RPMI7951 (cell line): ENCODE measurements around the gene FAM135A. TPM values are rescaled to one million over a fixed set of nuclear protein-coding genes. Genes with fewer than 3 reads are reported as not detected.
"Not testable (repeated sequence)": the region's sequence is repeated elsewhere in the genome, so short reads cannot be mapped to it uniquely, and the experiment has no call there.

Experiments used
- DNase-seq: peaks from one replicate; pipeline ENCODE4 v3.0.0-alpha.2; 2012; ENCODE audit warnings: low read depth
- total RNA-seq: library from RNA; depleted of rRNA; stranded (reverse); fragments of >200 nt; shearing (Covaris generic); gene quantifications from 2 replicates; pipeline ENCODE4 v1.2.3, GENCODE V29; 2014

FAM135A gene
- total RNA-seq, 1 experiment from 2014 or later: 10.3 TPM

DNA sequence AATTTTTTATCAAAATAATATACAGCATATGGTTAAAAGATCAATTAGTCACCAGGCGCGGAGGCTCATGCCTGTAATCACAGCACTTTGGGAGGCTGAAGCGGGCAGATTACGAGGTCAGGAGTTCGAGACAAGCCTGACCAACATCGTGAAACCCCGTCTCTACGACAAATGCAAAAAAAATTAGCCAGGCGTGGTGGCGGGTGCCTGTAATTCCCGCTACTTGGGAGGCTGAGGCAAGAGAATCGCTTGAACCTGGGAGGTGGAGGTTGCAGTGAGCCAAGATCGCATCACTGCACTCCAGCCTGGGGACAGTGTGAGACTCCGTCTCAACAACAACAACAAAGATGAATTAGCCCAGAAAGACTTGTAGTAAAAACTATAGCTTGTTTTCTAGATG is 46.4 kb downstream of the FAM135A start:
- DNase-seq: not testable (repeated sequence)

DNA sequence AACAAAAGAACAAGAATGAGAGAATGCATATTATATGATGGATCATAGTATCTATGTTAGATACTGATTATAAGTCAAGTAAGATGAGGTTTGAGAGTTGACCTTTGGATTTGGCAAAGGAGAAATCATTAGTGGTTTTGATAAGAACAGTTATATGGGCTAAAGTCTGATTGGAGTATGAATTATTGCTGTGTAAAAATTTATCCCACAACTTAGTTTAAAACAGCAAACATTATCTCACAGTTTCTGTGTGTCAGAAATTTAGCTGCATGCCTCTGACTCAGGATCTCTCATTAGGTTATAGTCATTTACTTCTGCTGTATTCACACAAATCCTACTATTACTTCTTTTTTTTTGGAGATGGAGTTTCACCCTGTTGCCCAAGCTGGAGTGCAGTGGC is 56.7 kb downstream of the FAM135A start:
- no peak for DNase-seq

DNA sequence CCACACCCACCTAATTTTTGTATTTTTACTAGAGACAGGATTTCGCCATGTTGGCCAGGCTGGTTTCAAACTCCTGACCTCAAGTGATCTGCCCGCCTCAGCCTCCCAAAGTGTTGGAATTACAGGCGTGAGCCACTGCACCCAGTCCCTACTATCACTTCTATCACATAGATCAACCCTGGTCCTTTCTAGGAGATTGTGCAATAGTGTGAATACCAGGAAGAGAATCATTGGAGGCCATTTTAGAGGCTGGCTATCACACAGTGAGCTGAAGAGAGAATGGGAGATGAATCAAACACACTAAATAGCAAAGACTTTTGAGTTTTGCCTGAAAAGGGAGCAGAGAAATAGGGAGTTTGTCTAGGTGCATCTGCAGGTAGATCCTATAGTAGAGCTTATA is 57.2 kb downstream of the FAM135A start:
- DNase-seq: not testable (repeated sequence)

DNA sequence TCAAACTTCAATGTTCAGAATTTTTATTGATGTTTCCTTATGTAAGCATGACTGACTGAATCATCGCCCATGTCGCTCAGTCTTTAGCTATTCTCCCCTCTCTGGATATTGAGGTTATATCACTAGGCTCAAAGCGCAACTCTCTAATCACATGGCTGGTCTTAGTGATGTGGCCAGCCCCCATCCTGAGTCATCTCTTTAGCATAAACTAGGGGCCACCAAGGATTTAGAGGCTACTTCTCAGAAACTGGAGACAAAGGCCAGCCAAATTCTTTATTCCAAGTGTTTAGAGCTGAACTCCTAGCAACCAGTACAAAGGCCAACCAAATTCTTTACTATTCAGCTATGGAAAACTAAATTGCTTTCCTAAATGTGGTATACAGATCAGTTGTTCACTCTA is 61.4 kb downstream of the FAM135A start:
- no peak for DNase-seq

DNA sequence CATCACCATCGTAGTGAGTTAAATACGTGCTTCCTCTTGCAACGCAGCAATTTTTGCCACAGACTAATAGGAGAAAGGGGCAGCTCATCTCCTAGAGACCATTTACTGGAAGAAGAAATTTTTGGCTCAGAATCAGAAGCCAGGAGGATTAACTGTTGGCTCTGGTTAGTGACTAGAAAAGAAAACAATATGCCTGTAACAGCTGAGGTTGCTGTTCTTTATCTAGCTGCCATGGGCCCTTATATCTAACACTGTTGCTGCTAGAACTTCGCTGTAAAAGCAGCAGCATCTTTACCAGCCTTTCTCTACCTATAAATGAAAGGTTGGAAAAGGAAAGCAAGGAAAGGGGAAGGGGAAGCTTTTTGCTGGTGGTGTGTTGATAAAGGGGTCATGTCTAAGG is 65.9 kb downstream of the FAM135A start:
- DNase-seq: no peak

DNA sequence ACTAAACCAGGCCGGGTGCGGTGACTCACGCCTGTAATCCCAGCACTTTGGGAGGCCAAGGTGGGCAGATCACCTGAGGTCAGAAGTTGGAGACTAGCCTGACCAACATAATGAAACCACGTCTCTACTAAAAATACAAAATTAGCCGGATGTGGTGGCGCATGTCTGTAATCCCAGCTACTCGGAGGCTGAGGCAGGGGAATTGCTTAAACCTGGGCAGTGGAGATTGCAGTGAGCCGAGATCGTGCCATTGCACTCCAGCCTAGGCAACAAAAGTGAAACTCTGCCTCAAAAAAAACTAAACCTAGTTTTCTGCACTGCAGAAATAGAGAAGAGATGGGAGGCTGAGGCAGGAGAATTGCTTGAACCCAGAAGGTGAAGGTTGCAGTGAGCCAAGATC is 73.3 kb downstream of the FAM135A start:
- DNase-seq: not testable (repeated sequence)

DNA sequence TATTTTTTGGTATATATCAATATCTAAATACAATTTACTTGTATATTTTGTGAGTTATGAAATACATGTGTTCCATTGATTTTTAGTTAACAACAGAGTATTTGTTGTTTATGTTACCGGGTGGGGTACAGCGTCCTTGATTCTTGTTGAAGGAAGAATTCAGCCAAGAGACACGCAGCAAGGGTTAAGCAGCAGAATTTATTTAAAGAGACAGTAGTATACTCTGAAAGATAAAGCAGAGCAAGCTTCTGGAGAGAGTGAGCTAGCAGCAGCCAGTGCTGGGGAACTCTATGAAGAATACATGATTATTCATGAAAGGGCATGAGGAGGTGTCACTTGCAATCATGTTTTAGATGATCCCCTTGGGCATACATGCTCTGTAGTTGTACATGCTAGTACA is 76.1 kb downstream of the FAM135A start:
- no peak for DNase-seq

DNA sequence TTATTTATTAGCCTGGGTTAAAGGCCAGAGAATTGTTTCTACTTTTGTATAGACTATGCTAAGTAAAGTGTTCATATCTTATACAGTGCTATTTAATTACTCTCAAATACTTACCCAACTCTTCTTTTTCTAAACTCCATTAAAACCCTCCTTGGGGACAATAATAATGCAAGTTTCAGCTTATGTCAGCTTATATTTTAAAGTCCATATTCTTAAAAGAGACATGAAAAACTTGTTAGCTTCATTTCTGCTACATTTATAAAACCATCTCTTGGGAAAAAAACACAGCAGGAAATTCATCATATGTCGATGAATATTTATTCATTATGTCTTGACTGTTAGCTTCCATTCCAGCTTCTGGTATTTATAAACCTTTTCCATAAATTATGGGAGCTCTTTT is 81.5 kb downstream of the FAM135A start:
- DNase-seq: no peak

DNA sequence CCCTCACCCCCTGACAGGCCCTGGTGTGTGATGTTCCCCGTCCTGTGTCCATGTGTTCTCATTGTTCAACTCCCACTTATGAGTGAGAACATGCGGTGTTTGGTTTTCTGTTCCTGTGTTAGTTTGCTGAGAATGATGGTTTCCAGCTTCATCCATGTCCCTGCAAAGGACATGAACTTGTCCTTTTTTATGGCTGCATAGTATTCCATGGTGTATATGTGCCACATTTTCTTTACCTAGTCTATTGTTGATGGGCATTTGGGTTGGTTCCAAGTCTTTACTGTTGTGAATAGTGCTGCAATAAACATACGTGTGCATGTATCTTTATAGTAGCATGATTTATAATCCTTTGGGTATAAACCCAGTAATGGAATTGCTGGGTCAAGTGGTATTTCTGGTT is 82.5 kb downstream of the FAM135A start:
- not testable (repeated sequence) for DNase-seq

DNA sequence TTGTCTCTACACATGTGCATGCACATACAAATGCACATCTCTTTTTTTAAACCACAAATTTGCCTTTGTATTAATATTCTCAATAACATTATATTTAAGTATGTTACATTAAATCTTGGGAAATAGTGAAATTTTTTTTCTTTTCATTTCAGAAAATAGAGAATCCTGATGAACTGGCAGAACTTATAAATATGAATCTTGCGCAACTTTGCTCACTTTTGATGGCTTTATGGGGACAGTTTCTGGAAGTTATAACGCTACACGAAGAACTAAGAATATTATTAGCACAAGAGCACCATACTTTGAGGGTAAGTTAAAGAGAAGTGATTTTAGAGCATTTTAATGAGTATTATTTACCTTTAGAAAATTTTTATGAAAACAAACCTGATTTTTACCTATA is 89.2 kb downstream of the FAM135A start:
- no peak for DNase-seq

DNA sequence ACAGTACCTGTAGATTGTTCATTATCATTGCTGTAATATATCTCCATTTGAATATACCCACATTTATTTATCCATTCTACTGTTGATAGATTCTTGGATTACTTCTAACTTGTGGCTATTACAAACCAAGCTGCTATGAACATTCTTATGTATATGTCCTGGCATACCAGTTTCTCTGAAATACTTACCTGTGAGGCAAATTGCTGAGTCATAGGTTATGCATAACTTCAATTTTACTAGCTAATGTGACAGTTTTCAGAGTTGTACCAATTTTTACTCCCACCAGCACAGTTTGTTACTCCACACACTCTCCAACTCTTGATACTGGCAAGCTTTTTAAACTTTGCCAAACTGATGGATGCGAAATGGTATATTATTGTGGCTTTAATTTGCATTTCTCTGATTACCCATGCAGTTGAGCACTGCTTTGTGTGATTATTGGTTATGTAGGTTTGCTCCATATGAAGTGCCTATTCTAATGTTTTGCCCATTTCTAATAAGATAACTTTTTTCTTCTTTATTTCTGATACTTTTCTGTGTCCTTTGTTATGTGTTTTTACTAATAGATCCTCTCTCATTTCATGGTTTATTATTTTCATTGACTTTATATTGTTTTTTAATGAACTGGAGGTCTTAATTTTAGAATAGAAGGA is 90.6 kb downstream of the FAM135A start:
- DNase-seq: no peak

DNA sequence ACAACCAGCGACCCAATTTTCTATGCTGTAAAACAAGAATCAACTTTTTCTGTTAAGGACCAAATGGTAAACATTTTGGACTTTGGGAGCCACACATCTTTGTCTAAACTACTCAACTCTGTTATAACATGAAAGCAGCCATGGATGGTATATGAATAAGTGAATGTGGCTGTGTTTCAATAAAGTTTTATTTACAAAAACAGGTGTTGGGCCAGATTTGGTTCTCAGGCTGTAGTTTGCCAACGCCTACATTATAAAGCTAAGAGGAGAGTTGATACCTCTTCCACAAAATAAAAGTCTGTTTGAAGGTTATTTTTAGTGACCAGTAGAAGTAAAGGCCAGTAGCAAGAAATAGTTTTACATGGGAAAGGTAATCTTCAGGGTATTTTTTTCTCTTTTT is 93.0 kb downstream of the FAM135A start:
- DNase-seq: no peak

DNA sequence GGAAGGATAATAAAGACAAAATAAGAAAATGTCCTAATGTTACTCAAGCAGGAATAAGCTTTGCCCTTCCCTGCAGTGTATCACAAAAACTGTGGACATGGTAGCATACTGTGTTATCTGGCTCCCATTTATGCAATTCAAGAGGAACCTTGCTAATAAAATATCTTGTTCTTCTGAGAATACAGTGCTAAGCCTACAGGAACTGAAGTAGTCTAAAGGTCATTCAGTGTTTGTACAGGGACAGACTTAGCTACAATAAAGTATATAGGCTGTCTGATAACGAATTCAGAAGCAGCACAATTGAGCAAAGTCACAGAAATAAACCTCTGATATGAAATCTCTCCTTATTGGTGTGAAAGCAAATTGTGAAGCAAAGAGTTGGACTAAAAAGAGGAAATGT is 93.9 kb downstream of the FAM135A start:
- no peak for DNase-seq

DNA sequence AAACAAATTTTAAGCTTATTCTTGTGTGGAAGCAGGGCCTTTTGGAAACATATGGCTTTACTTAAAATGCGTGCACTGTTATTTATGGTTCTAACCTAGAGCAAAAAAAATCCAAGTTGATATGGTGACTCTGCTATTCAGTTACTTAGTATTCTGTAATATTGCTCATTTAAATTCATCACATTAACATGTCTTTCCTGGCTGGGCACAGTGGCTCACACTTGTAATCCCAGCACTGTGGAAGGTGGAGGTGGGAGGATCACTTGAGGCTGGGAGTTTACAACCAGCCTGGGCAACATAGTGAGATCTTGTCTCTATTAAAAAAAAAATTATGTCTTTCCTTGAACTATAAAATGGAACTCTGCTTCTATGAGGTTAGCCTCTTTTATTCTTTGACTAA is 95.6 kb downstream of the FAM135A start:
- DNase-seq: no peak

DNA sequence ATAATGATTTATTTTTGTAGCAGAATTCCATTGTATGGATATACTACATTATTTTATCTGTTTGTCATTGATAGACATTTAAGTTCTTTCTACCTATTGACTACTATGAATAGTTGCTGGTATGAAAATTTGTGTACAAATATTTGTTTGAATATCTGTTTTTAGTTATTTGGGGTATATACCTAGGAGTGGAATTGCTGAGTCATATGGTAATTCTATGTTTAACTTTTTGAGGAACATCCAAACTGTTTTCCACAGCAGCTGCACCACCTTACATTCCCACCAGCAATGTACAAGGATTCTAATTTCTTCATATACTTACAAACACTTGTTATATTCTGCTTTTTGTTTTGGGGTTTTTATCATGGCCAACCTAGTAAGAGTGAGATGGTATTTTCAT is 97.3 kb downstream of the FAM135A start:
- DNase-seq: no peak

DNA sequence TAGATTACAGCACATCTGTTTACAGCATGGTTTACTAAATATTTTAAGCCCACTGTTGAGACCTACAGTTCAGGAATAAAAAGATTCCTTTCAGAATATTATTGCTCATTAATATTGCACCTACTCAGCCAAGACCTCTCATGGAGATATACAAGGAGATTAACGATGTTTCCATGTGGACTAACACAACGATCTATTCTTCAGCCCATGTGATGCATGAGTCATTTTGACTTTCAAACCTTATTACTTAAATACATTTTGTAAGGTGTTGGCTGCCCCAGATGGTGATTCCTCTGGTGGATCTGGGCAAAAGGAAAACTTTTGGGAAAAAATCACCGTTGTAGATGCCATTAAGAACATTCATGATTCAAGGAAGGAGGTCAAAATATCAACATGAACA is 105.4 kb downstream of the FAM135A start:
- DNase-seq: no peak

DNA sequence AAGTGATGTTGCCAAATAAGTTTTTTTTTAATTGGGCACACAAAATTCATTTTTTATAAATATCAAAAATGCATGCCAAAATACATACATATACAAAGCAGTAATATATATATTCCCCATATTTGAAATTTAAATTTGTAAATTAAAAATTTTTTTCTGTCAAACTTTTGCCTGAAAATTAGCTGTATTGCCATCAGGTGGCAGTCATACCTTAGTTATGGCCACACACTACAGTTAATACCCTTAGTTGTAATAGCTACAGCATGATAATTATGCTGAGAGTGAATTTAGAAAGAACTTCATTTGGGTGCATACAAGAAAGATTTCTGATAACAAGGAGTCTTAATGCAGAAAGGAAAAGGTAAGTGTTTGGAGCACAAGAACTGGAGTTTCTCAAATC is 107.3 kb downstream of the FAM135A start:
- peak; percentile 3 for DNase-seq

DNA sequence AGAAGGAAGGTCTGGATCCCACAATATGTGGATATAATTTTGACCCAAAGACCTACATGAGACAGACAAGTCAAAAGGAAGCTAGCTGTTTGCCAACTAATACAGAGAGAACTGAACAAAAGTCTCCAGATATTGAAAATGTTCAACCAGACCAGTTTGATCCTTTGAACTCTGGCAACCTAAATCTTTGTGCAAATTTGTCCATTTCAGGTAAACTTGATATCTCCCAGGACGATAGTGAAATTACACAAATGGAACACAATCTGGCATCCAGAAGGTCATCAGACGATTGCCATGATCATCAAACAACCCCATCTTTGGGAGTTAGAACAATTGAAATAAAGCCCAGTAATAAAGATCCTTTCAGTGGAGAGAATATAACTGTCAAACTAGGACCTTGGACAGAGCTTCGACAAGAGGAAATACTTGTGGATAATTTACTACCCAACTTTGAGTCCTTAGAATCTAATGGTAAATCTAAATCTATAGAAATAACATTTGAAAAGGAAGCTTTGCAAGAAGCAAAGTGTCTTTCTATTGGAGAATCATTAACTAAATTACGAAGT is 111.5 kb downstream of the FAM135A start:
- no peak for DNase-seq

DNA sequence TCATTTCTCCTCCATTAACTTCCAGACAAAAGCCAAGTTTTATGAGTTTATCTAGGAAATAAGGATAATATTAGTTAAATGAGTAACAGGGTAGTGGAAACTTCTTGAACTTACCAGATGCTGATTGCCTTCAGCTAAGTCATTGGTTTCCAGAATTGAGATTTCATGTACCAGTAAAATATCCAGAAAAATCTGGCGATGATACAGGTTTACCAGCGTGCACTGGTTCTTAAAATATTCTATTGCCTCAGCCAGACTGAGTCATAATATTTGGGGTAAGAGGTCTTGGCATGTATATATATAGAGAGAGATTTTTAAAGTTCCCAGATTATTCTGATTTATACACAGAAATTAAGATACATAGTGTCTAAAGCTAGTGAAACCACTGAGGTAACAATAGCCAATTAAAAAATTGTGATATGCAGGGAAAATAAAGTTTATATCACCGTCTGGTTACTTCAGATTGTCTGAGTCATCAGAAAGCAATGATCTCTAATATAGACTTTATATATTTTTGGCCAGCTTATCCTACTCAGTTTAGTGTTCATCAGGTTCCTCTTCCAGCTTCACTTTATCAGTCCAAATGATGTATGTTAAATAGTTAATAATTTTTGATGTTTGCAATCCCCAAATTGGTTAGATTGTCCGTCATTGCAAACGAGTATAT is 113.9 kb downstream of the FAM135A start:
- no peak for DNase-seq

DNA sequence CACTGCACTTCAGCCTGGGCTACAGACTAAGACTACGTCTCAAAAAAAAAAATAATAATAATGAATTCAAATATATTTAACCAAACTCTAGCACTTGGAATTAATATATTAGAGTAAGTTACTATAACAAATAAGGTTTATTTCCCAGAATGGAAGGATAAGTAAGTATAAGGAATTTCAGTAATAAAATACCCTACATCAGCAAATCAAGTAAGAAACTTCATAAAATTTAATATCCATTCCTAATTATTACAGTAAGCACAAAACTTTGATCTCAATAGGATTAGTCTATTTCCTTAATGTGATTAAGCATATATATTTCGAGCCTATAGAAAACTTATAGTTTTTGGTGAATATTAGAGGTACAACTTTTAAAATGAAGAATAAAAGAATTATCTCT is 116.7 kb downstream of the FAM135A start:
- DNase-seq: no peak

DNA sequence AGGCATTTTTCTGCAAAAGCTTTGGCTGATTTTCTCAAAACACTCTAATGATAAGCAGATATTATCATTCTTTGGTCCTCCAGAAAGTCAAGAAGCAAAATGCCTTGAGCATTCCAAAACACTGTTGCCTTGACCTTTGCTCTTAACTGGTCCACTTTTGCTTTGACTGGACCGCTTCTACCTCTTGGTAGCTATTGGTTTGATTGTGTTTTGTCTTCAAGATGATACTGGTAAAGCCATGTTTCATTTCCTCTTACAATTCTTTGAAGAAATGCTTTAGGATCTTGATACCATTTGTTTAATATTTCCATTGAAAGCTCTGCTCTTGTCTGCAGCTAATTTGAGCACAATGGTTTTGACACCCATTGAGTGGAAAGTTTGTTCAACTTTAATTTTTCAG is 117.8 kb downstream of the FAM135A start:
- DNase-seq: no peak

DNA sequence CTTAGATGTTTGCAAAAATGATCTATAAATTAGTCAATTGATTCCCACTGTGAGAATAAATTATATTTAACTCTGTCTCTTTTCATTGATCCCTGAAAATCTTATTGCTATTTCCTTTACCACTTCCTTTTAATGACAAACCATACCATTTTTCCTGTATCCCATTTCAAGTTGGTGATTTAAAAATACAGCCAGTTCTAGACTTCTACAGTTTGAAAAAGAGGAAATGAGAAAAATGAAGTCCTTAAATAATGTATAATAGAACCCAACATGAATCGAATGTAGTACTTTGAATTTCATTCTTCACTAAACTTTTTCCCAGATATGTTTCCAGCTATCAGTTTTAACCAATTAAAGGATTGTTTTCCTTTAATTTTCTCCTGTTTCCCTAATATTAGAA is 124.0 kb downstream of the FAM135A start:
- DNase-seq: no peak

DNA sequence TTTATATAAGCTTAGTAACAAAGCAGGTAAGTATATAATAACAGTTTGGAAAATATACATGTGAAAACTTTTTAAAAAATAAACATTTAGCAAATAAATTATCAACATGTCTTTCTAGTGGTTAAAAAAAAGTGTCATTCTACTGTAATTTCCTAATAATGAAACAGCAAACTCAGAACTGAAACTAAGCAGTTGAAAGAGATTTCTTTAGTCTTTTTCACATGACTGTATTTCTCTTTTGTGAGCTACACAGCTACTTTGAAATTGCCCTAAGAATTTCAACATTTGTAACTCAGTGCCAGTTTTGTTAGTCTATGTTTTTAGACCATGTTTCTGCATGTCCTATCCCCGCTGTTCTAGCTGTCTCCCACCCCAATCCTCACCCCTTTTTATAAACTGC is 125.1 kb downstream of the FAM135A start:
- DNase-seq: no peak

DNA sequence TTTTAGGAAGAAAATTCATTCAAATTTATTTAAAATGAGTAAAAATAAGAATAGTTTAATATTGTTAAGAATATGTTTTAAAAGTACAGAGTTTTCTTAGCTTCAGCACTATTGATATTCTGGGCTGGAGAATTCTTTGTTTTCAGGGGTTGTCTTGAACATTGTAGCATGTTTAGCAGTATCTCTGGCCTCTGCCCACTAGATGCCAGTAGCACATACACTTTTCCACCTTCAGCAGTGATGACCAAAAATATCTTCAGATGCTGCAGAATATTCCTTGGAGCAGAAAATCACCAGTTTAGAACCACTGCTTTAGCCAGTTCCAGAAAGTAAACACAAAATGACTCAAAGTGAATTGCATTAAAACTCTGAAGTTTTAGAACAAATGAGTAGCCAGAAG is 134.0 kb downstream of the FAM135A start:
- peak; percentile 23 for DNase-seq
